Activated CD4-positive, alpha-beta T cell treated with anti-CD3 and anti-CD28 coated beads for 4 hours (primary cell): Measurements from ENCODE around the gene SGPP1.
"Not testable (repeated sequence)": the region's sequence is repeated elsewhere in the genome, so short reads cannot be mapped to it uniquely, and the experiment has no call there.

ENCODE experiments used
- DNase-seq, 2 donors: peaks; one replicate each; pipeline ENCODE4 v3.0.0-alpha.2; 2020

The SGPP1 gene

GRCh38 chr14:63672417-63673180 lies 55.3 kb downstream of the SGPP1 start:
- no peak for DNase-seq

- DNase-seq: no peak
Observed at GRCh38 chr14:63671987-63672386, 55.9 kb downstream of the SGPP1 start.

- no peak for DNase-seq
Observed at GRCh38 chr14:63670692-63671091, 57.2 kb downstream of the SGPP1 start.

- no peak for DNase-seq
Observed at GRCh38 chr14:63666335-63666734, 61.5 kb downstream of the SGPP1 start.

- no peak for DNase-seq
Observed at GRCh38 chr14:63663428-63664341, 64.2 kb downstream of the SGPP1 start.

- no peak for DNase-seq
Observed at GRCh38 chr14:63662776-63663175, 65.1 kb downstream of the SGPP1 start.

GRCh38 chr14:63661881-63662280 lies 66.0 kb downstream of the SGPP1 start:
- DNase-seq: not testable (repeated sequence)

GRCh38 chr14:63659726-63660125 lies 68.1 kb downstream of the SGPP1 start:
- DNase-seq: no peak

GRCh38 chr14:63656194-63656593 lies 71.7 kb downstream of the SGPP1 start:
- DNase-seq: no peak

GRCh38 chr14:63654936-63655335 lies 72.9 kb downstream of the SGPP1 start:
- no peak for DNase-seq

GRCh38 chr14:63654346-63654745 lies 73.5 kb downstream of the SGPP1 start:
- no peak for DNase-seq

- DNase-seq: no peak
Observed at GRCh38 chr14:63652406-63652805, 75.5 kb downstream of the SGPP1 start.

GRCh38 chr14:63650256-63650952 lies 77.5 kb downstream of the SGPP1 start:
- DNase-seq: peak; percentile 39 to 46

- no peak for DNase-seq
Observed at GRCh38 chr14:63647696-63648410, 80.0 kb downstream of the SGPP1 start.

GRCh38 chr14:63644741-63645140 lies 83.1 kb downstream of the SGPP1 start:
- DNase-seq: no peak

- no peak for DNase-seq
Observed at GRCh38 chr14:63642656-63643382, 85.0 kb downstream of the SGPP1 start.

- peak; percentile 80 to 81 for DNase-seq
Observed at GRCh38 chr14:63642229-63642611, 85.6 kb downstream of the SGPP1 start.

- peak; percentile 92 to 95 for DNase-seq
Observed at GRCh38 chr14:63641473-63642228, 86.2 kb downstream of the SGPP1 start, which contains the start of gene WDR89. Gene WDR89 (minus strand): TSS chr14:63641871. CDS start chr14:63599942, 41,929 bp downstream.

- no peak for DNase-seq
Observed at GRCh38 chr14:63638493-63638892, 89.4 kb downstream of the SGPP1 start.

GRCh38 chr14:63636094-63636635 lies 91.7 kb downstream of the SGPP1 start:
- not testable (repeated sequence) for DNase-seq
